SK-N-MC (cell line): Measurements from ENCODE around the gene LTC4S.

ENCODE experiments used
- EZH2 ChIP-seq: fragments of 200-600 bp; sonication (generic); IDR thresholded peaks from one replicate; pipeline ENCODE4 v1.6.1; 2017; ENCODE audit warnings: antibody characterized with exemption
- POLR2AphosphoS5 ChIP-seq: IDR thresholded peaks from 2 replicates; pipeline ENCODE4 v1.6.1; 2012; ENCODE audit warnings: mild to moderate bottlenecking, low read depth, low read length, borderline replicate concordance

DNA sequence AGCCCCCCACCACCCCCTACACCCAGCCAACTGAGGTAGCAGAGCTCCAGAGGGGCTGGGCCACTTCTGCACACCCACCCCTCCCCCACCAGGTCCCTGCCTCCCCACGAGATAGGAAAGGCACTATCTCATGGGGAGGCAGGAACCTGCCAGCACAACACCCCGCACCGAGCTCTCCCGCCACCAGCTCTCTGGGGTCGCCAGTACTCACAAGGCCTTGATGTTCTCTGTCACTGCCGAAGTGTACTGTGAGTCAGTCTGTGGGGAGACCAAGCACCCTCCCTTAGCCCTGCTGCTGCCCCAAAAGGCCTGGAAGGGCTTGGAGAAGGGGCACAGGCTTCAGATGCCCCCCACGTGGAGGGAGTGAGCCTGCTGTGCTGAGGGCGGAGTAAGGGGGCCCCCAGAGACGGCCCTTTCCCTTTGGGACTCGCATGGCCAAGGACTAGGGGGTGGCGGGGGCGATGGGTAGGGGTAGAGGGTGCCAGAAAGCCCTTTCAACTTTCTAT, 7.0 kb downstream of the LTC4S start:
- TF ChIP-seq EZH2: no peak
- no peak for TF ChIP-seq POLR2AphosphoS5
